GM03348 (cell line): ENCODE measurements around the gene PRDM16.
A peak's percentile ranks its signal among the peaks of the same experiment; 100 is the strongest.

Experiments used
- DNase-seq: peaks from one replicate; pipeline ENCODE4 v3.0.0; 2012; ENCODE audit warnings: low spot score

Gene PRDM16

DNA sequence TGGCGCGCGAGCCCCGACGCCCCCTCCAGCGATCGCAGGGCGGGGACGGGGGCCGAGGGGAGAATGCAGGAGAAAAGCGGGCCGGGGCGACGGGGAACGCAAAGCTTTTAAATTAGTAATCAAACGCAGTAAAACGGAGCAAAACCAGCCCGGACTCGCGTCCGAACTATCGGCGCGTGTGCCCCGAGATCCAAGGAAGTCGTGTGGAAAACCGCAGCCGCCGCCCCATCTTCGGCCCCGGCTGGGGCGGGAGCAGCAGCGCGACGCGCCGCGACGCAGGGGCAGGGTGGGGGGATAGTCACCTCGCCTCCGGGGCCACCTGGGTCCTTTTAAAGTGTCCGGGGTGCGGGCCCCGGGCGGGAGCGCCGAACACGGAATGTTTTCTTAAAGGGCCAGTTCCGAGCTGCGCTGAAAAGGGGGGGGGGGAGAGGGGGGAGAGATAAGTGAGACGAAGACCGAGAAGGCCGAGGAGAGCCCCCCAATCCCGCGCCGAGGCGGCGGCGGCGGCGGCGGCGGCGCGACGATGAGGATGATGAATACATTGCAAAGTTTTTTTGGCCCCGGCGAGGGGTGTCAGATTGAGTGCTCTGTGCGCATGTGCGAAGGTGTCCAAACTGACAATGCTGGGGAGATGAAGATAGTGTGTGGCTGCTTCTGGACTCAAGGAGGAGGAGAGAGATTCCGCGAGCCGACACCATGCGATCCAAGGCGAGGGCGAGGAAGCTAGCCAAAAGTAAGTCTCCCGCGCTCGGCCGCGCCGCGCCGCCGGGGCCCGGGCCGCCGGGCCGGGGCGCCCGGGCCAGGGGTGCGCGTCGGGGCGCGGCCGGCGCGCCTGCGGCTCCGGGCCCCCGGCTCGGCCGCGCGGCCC lies at the start of gene PRDM16:
PRDM16 (plus strand) TSS at position 640 of the 868 bp plus-strand sequence; CDS start at position 697, 57 bp downstream.
- peak; percentile 67 for DNase-seq

DNA sequence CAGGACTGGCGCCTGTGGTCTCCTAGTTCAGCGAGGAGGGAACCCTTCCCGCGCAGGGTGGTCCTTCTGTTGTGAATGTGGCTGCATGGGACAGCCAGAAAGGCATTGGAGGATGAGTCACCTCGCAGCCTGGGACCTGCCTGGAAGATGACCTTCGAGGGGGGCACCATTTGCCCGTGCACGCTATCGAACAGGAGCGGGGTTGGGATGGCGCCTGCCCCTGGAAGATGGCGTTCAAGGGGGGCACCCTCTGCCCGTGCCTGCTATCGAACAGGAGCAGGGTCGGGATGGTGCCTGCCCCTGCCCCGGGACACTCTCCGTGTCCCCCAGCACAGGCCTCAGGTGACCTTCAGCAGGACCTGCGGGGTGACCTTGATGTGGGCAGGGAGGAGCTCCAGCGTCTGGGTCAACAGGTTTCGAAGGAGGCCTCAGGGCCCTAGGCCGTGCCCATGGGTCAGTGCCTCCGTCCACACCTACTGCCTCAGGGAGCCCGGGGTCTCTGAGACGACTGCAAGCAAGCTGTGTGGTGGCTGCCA lies 49.4 kb upstream of the PRDM16 start:
- no peak for DNase-seq

- DNase-seq, result no peak
Measured at GRCh38 chr1:3020263-3020909, 48.6 kb upstream of the PRDM16 start.

DNA sequence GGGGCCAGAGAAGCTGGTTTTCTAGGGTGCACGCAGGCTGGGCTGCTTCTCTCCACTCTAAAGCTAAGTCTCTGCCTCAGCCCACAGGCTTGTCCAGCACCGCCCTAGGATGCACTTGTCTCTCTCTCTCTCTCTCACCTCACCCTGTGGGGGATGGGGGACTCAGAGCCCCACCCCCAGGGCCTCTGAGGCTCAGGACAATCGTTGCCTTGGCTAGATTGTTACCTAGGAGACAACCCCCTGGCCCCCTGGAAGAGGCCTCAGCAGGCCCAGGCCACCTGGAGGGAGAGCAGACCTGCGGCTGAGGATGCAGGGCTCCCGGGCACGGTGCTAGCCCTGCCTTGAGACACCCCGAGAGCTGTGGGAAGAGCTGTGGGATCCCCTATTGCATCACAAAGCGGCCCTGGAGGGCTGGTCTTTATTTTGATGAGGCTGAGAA lies 47.8 kb upstream of the PRDM16 start, which contains the start of gene ACTRT2:
ACTRT2 (plus strand) TSS at position 235 of the 439 bp plus-strand sequence. CDS start 220 bp downstream, outside the sequence.
- DNase-seq, result no peak

GRCh38 chr1:3021801-3022401 lies 47.1 kb upstream of the PRDM16 start:
- DNase-seq, result no peak

DNA sequence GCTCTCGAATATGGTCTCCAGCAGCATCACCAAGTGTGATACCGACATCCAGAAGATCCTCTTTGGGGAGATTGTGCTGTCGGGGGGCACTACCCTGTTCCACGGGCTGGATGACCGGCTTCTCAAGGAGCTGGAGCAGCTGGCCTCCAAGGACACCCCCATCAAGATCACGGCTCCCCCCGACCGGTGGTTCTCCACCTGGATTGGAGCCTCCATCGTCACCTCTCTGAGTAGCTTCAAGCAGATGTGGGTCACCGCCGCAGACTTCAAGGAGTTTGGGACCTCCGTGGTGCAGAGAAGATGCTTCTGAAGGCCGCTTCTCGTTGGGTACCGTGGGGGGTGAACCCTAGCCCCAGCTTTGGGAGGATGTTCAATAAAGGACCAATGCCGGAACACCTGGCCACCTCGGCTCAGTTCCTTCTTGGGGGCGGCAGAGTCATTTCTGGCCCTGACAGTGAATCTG lies 46.5 kb upstream of the PRDM16 start:
- DNase-seq, result no peak

DNA sequence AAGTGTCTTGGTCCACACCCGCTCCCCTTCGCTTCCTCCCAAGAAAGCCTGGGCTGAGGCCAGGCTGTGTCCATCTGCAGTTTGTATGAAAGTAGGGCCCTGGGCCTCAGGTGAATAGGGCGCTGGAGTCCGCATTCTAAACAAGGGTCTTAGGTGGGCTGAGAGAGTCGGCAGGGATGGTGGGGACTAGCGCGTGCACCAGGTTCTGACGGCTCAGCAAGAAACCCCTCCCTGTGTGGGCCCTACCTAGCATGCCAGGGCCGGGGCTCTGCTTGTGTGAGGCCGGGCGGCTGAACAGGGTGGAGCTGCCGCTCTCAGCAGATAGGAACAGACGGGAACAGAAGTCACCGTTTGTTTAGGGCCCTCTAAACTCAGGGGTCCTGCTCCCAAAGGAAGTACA lies 46.0 kb upstream of the PRDM16 start:
- no peak for DNase-seq

- no peak for DNase-seq
Measured at GRCh38 chr1:3024019-3024418, 45.0 kb upstream of the PRDM16 start.

DNA sequence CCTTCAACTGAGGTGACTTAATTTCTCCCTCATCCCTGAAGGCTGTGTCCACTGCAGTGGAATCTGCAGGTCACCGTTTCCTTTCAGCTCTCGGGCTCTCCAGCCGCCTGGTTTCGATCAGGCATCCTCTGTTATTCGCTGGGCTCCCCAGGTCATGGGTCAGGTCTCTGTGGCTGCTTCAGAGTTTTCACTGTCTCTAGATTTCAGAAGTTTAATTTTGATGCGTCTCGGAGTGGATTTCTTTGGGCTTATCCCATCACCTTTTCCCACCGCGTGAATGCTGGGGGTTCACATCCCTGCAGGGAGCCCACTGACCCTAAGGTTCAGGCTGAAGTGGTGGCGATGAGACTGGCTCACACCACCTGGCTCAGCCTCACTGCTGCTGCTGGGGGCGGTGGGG lies 44.4 kb upstream of the PRDM16 start:
- no peak for DNase-seq

- DNase-seq, result no peak
Measured at GRCh38 chr1:3026124-3026523, 42.9 kb upstream of the PRDM16 start.

- DNase-seq, result no peak
Measured at GRCh38 chr1:3026581-3027391, 42.2 kb upstream of the PRDM16 start.

- no peak for DNase-seq
Measured at GRCh38 chr1:3027611-3028371, 41.2 kb upstream of the PRDM16 start.

- no peak for DNase-seq
Measured at GRCh38 chr1:3028531-3029282, 40.3 kb upstream of the PRDM16 start.

GRCh38 chr1:3029481-3029961 lies 39.5 kb upstream of the PRDM16 start:
- no peak for DNase-seq

GRCh38 chr1:3029991-3030662 lies 38.9 kb upstream of the PRDM16 start:
- no peak for DNase-seq

- DNase-seq, result no peak
Measured at GRCh38 chr1:3030663-3031381, 38.2 kb upstream of the PRDM16 start.

DNA sequence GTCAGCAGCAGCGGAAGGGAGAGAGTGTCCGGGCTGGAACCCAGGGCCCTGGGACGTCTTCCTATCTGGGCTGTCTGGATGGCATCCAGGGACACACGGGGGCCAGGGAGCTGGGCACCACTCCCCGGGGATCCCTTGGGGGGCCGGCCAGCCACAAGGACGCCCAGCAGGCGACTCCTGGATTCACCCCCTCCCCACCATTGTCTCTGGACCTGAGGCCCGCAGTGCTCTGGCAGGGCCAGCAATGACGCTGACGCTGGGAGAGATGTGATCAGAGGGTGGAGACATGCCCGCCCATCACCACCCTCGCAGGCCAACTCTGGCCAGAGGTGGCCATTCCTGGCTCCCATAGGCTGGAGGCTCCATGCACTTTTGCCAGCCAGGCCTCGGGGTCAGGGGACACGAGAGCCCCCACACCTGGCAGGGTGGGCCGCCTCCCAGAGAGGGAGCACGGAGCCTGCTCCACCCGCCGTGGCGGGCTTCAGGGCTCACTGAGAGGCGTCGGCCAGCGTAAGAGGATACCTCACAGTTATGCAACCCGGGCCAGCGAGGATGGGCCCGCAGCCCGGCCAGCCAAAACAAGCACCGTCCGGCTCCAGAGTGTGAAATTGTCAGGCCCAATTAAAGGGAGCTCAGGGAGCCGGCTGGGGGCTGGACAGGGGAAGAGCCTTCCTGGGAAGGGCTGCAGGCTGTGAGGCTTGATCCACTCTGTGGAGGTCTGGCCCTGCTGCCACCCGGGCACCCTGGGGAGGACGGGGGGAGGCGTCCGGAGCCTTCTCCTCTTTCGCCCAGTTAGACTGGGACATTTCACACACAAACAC lies 37.4 kb upstream of the PRDM16 start:
- DNase-seq, result no peak
